HepG2 (cell line): ENCODE data around the gene EARS2. TPM values are rescaled to one million over a fixed set of nuclear protein-coding genes. Genes with fewer than 3 reads are reported as not detected.

Experiments
- ARID2 ChIP-seq: sonication (generic); formaldehyde crosslinking; IDR thresholded peaks from 2 replicates; pipeline ENCODE4 v1.8.1; 2022; ENCODE audit warnings: mild to moderate bottlenecking, missing genetic modification reagents, borderline replicate concordance
- ASH2L ChIP-seq: fragments of 300-600, 200-600 bp; sonication (generic); IDR thresholded peaks from 2 replicates; pipeline ENCODE4 v1.7.0; 2017; ENCODE audit warnings: low read depth, mild to moderate bottlenecking, moderate library complexity, mixed read lengths, low read length; ENCODE audit not compliant: insufficient read length
- CBX2 ChIP-seq, 2 experiments: fragments of 200-600 bp in 1 of 2; sonication (generic); formaldehyde crosslinking in 1 of 2; IDR thresholded peaks; 2 replicates each; pipeline versions ENCODE4 v1.7.0 to v1.8.1; 2018 to 2022; ENCODE audit warnings: low read depth in 2 of 2, low read length in 1 of 2, mild to moderate bottlenecking in 1 of 2, missing genetic modification reagents in 1 of 2
- ETV6 ChIP-seq: sonication (generic); formaldehyde crosslinking; conservative IDR thresholded peaks from 2 replicates; pipeline ENCODE4 v1.4.0; 2020; ENCODE audit warnings: missing genetic modification reagents
- FOXA3 ChIP-seq: IDR thresholded peaks from 2 replicates; pipeline ENCODE4 v1.6.1; 2016; ENCODE audit warnings: missing genetic modification reagents, missing compliant biosample characterization
- FOXC1 ChIP-seq: sonication (generic); formaldehyde crosslinking; IDR thresholded peaks from 2 replicates; pipeline ENCODE4 v1.8.0; 2022; ENCODE audit warnings: mild to moderate bottlenecking, missing genetic modification reagents, borderline replicate concordance
- GATA4 ChIP-seq: sonication (generic); IDR thresholded peaks from 2 replicates; pipeline ENCODE4 v1.6.1; 2016; ENCODE audit warnings: antibody characterized with exemption, low read depth, borderline replicate concordance
- GATAD1 ChIP-seq: IDR thresholded peaks from 2 replicates; pipeline ENCODE4 v1.6.1; 2016; ENCODE audit warnings: missing genetic modification reagents, missing compliant biosample characterization
- JUND ChIP-seq: sonication (generic); formaldehyde crosslinking; IDR thresholded peaks from 2 replicates; pipeline ENCODE4 v1.8.0; 2022; ENCODE audit warnings: mild to moderate bottlenecking, missing genetic modification reagents
- KLF6 ChIP-seq: IDR thresholded peaks from 2 replicates; pipeline ENCODE4 v1.8.0; 2016; ENCODE audit warnings: missing biosample characterization, missing genetic modification reagents
- REPIN1 ChIP-seq: sonication (generic); formaldehyde crosslinking; IDR thresholded peaks from 2 replicates; pipeline ENCODE4 v1.8.0; 2022; ENCODE audit warnings: missing genetic modification reagents, low read depth, mild to moderate bottlenecking, borderline replicate concordance
- TCF7L2 ChIP-seq: IDR thresholded peaks from 2 replicates; pipeline ENCODE4 v1.6.1; 2011; ENCODE audit warnings: mild to moderate bottlenecking, low read depth, low read length, moderate library complexity
- TOPORS ChIP-seq: sonication (generic); formaldehyde crosslinking; IDR thresholded peaks from 2 replicates; pipeline ENCODE4 v1.8.0; 2023; ENCODE audit warnings: mild to moderate bottlenecking, missing genetic modification reagents
- ZKSCAN5 ChIP-seq: sonication (generic); formaldehyde crosslinking; IDR thresholded peaks from 2 replicates; pipeline ENCODE4 v1.5.1; 2020; ENCODE audit warnings: mild to moderate bottlenecking, missing genetic modification reagents
- ZNF160 ChIP-seq: sonication (generic); formaldehyde crosslinking; IDR thresholded peaks from 2 replicates; pipeline ENCODE4 v1.8.0; 2022; ENCODE audit warnings: mild to moderate bottlenecking, inconsistent platforms, missing genetic modification reagents
- ZNF556 ChIP-seq: sonication (generic); formaldehyde crosslinking; IDR thresholded peaks from 2 replicates; pipeline ENCODE4 v1.4.0; 2020; ENCODE audit warnings: mild to moderate bottlenecking, missing genetic modification reagents, borderline replicate concordance
- ZNF572 ChIP-seq: sonication (generic); formaldehyde crosslinking; IDR thresholded peaks from 2 replicates; pipeline ENCODE4 v1.5.1; 2020; ENCODE audit warnings: mild to moderate bottlenecking, missing genetic modification reagents
- ZNF790 ChIP-seq: sonication (generic); formaldehyde crosslinking; IDR thresholded peaks from 2 replicates; pipeline ENCODE4 v1.8.0; 2022; ENCODE audit warnings: missing genetic modification reagents, mild to moderate bottlenecking, borderline replicate concordance
- polyA plus RNA-seq, 8 experiments: library from polyadenylated mRNA; depleted of rRNA in 3 of 8; stranded (reverse) in 7 of 8; unstranded in 1 of 8; fragments of >200 nt; fragmentation: Illumina TruSeq in 4 of 8; extraction: Trizol in 4 of 8; gene quantifications; 2 replicates each; pipeline versions ENCODE4 v1.2.1 to v1.2.3, GENCODE V29; 2011 to 2016; ENCODE audit warnings: low read depth in 4 of 8, missing spikeins in 1 of 8, mixed read lengths in 1 of 8; ENCODE audit not compliant: insufficient read depth in 1 of 8
- total RNA-seq, 5 experiments: library from RNA; depleted of rRNA; stranded (reverse); fragments of >200 nt; fragmentation: Illumina TruSeq; extraction: Trizol; gene quantifications; 2 replicates each; pipeline ENCODE4 v1.2.3, GENCODE V29; 2016; ENCODE audit warnings: low read depth in 1 of 5
- TF ChIP-seq, protein P1 (sequence below): sonication (generic); formaldehyde crosslinking; IDR thresholded peaks from 2 replicates; pipeline ENCODE4 v1.4.0; 2020; ENCODE audit warnings: missing genetic modification reagents, borderline replicate concordance
- TF ChIP-seq, protein P2 (sequence below): sonication (generic); formaldehyde crosslinking; IDR thresholded peaks from 2 replicates; pipeline ENCODE4 v1.4.0; 2020; ENCODE audit warnings: missing genetic modification reagents, borderline replicate concordance
- TF ChIP-seq, protein P3 (sequence below): sonication (generic); formaldehyde crosslinking; conservative IDR thresholded peaks from 2 replicates; pipeline ENCODE4 v1.8.0; 2022; ENCODE audit warnings: mild to moderate bottlenecking, moderate library complexity, missing genetic modification reagents
- TF ChIP-seq, protein P4 (sequence below): fragments of 450-650 bp; IDR thresholded peaks from 2 replicates; pipeline ENCODE4 v1.6.1; 2017

Gene EARS2
- total and polyA plus RNA-seq, 2 of the 13 experiments (the other 11 are each of a cell fraction or from before 2014, with no cell fraction given), result 49.4 to 80.4 TPM

DNA sequence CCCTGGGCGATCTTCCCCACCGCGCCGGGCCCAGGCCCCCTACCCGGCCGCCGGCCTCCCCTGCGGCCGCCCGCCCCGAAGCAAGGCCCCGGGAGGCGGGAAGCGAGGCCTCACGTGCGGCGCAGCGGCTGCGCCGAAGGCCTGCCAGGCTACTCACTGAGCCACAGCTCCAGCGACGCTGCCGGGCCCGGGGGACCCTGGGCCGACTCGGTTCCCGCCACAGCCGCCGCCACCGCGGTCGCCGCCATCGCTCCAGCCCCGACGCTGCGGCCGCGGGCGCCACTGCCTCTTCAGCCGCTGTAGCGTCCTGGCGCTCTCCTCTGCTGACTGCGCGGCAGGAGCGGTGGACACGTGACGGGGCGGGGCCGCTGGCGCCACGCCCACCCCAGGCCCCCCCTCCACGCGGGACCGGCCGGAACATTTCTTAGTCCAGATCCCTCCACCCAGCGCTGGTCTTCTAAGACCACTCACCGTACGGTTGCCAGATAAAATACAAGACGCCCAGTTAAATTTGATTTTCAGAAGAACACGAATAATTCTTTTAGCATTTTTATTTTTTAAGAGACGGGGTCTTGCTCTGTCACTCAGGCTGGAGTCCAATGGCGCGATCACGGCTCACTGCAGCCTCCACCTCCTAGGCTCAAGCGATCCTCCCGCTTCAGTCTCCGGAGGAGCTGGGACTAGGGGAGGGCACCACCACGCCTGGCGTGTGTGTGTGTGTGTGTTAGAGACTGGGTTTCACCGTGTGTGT, 46.8 kb downstream of the EARS2 start, which contains the start of gene GGA2 (continued):
- no peak for TF ChIP-seq FOXC1 (CRISPR knock-in tag)
- TF ChIP-seq, protein P1, sequence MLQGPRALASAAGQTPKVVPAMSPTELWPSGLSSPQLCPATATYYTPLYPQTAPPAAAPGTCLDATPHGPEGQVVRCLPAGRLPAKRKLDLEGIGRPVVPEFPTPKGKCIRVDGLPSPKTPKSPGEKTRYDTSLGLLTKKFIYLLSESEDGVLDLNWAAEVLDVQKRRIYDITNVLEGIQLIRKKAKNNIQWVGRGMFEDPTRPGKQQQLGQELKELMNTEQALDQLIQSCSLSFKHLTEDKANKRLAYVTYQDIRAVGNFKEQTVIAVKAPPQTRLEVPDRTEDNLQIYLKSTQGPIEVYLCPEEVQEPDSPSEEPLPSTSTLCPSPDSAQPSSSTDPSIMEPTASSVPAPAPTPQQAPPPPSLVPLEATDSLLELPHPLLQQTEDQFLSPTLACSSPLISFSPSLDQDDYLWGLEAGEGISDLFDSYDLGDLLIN (CRISPR knock-in tag), result peak; percentile 96; the same call in 1 of the 2 replicates
- peak; percentile 76; the same call in 1 of the 2 replicates for TF ChIP-seq GATAD1
- peak; percentile 84; the same call in 1 of the 2 replicates for TF ChIP-seq TOPORS (CRISPR knock-in tag)
- no peak for TF ChIP-seq CBX2 (IDR thresholded peaks at IDR 0.05; ENCODE audit: low read depth, low read length)
- peak; percentile 82; the same call in 1 of the 2 replicates for TF ChIP-seq CBX2 (CRISPR knock-in tag; IDR thresholded peaks at IDR 0.05; ENCODE audit: low read depth)
- peak; percentile 76 for TF ChIP-seq FOXA3 (CRISPR knock-in tag)
- TF ChIP-seq ZNF572 (CRISPR knock-in tag), result peak; percentile 7; the same call in 1 of the 2 replicates
- TF ChIP-seq ZNF160, result peak; percentile 89; the same call in 1 of the 2 replicates
- TF ChIP-seq ZNF790 (CRISPR knock-in tag), result peak; percentile 94; the same call in 1 of the 2 replicates
- TF ChIP-seq, protein P2, sequence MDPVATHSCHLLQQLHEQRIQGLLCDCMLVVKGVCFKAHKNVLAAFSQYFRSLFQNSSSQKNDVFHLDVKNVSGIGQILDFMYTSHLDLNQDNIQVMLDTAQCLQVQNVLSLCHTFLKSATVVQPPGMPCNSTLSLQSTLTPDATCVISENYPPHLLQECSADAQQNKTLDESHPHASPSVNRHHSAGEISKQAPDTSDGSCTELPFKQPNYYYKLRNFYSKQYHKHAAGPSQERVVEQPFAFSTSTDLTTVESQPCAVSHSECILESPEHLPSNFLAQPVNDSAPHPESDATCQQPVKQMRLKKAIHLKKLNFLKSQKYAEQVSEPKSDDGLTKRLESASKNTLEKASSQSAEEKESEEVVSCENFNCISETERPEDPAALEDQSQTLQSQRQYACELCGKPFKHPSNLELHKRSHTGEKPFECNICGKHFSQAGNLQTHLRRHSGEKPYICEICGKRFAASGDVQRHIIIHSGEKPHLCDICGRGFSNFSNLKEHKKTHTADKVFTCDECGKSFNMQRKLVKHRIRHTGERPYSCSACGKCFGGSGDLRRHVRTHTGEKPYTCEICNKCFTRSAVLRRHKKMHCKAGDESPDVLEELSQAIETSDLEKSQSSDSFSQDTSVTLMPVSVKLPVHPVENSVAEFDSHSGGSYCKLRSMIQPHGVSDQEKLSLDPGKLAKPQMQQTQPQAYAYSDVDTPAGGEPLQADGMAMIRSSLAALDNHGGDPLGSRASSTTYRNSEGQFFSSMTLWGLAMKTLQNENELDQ (CRISPR knock-in tag), result 0 out of 2 replicates have a peak, but pooled peaks have one; percentile 68
- peak; percentile 94 for TF ChIP-seq ARID2 (CRISPR knock-in tag)
- peak; percentile 98 for TF ChIP-seq ETV6 (CRISPR knock-in tag)
- no peak for TF ChIP-seq TCF7L2
- peak; percentile 77 for TF ChIP-seq ASH2L
- TF ChIP-seq REPIN1, result peak; percentile 92
- 0 out of 2 replicates have a peak, but pooled peaks have one; percentile 27 for TF ChIP-seq JUND
- peak; percentile 97 for TF ChIP-seq ZNF556 (CRISPR knock-in tag)
- TF ChIP-seq, protein P3, sequence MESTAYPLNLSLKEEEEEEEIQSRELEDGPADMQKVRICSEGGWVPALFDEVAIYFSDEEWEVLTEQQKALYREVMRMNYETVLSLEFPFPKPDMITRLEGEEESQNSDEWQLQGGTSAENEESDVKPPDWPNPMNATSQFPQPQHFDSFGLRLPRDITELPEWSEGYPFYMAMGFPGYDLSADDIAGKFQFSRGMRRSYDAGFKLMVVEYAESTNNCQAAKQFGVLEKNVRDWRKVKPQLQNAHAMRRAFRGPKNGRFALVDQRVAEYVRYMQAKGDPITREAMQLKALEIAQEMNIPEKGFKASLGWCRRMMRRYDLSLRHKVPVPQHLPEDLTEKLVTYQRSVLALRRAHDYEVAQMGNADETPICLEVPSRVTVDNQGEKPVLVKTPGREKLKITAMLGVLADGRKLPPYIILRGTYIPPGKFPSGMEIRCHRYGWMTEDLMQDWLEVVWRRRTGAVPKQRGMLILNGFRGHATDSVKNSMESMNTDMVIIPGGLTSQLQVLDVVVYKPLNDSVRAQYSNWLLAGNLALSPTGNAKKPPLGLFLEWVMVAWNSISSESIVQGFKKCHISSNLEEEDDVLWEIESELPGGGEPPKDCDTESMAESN (CRISPR knock-in tag), result peak; percentile 99
- TF ChIP-seq, protein P4, sequence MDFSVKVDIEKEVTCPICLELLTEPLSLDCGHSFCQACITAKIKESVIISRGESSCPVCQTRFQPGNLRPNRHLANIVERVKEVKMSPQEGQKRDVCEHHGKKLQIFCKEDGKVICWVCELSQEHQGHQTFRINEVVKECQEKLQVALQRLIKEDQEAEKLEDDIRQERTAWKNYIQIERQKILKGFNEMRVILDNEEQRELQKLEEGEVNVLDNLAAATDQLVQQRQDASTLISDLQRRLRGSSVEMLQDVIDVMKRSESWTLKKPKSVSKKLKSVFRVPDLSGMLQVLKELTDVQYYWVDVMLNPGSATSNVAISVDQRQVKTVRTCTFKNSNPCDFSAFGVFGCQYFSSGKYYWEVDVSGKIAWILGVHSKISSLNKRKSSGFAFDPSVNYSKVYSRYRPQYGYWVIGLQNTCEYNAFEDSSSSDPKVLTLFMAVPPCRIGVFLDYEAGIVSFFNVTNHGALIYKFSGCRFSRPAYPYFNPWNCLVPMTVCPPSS, result no peak
- TF ChIP-seq GATA4, result peak; percentile 82
- TF ChIP-seq ZKSCAN5 (CRISPR knock-in tag), result peak; percentile 57; the same call in 1 of the 2 replicates
- peak; percentile 98 for TF ChIP-seq KLF6 (CRISPR knock-in tag)
